Muscle layer of colon (tissue), 2 donors: Measurements from ENCODE around the gene MPL.

Source experiments
- H3K27ac ChIP-seq: one replicate; pipeline ENCODE4 v1.7.0; 2013; ENCODE audit warnings: low read depth, mild to moderate bottlenecking, low read length, moderate library complexity
- H3K27me3 ChIP-seq, 2 donors: one replicate each; pipeline ENCODE4 v1.7.0; 2013; ENCODE audit warnings: low read length in 2 of 2, mild to moderate bottlenecking in 2 of 2; ENCODE audit not compliant: insufficient read depth in 2 of 2, control insufficient read depth in 1 of 2
- H3K36me3 ChIP-seq: one replicate; pipeline ENCODE4 v1.7.0; 2013; ENCODE audit warnings: mild to moderate bottlenecking, low read length; ENCODE audit not compliant: insufficient read depth
- H3K4me1 ChIP-seq: one replicate; pipeline ENCODE4 v1.7.0; 2013; ENCODE audit warnings: mild to moderate bottlenecking, low read length; ENCODE audit not compliant: insufficient read depth
- H3K4me3 ChIP-seq, 2 donors: one replicate each; pipeline ENCODE4 v1.7.0; 2013; ENCODE audit warnings: low read length in 2 of 2, low read depth in 1 of 2, mild to moderate bottlenecking in 1 of 2, moderate library complexity in 1 of 2
- H3K9ac ChIP-seq: one replicate; pipeline ENCODE4 v1.7.0; 2013; ENCODE audit warnings: low read length
- H3K9me3 ChIP-seq: one replicate; pipeline ENCODE4 v1.7.0; 2013; ENCODE audit warnings: mild to moderate bottlenecking, low read length
- donor health status: abdominal sarcoma.
- donor health status: Adenocarcinoma of cecum.

Gene MPL

DNA sequence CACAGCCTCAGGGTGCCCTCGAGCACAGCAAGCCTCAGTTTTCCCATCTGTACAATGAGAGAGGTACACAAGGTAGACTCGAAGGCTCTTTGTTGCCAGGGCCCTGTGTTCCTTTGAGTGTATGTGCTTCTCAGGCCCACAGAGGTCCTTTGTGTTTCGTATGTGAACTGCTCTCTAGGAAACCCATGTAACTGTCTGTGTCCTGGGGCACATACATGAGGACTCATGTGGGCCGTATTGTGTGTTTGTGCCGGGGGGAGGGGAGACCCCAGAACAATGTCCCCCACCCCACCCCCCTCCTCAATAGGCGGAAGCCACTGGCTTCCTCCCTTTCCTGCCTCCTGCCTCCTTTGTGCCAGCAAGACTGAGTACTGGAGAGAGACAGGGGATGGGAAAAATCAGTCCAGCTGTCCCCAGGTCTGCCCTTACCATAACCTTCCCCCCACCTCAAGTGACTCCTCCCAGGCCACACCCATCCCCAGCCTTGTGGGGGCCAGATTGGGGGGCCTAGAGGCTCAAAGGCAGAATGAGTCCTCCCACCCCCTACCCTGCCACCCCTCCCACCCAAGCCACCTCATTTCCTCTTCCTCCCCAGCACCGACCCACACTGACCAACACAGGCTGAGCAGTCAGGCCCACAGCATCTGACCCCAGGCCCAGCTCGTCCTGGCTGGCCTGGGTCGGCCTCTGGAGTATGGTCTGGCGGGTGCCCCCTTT lies 37.1 kb upstream of the MPL start, which contains the start of gene TIE1:
Gene TIE1, plus strand, starts transcription at position 605 of the 717 bp plus-strand sequence. Its CDS starts 90 bp downstream, at position 695.
- H3K4me1 ChIP-seq, result no peaks in the 10 kb centered on the region
- H3K9ac ChIP-seq, result no peak within 1 kb of the TSS
- H3K4me3 ChIP-seq, result no peak within 1 kb of the TSS
- H3K36me3 ChIP-seq, result no peaks in the 10 kb centered on the region
- no peaks in the 10 kb centered on the region for H3K27me3 ChIP-seq
- no peaks in the 10 kb centered on the region for H3K9me3 ChIP-seq
- H3K27ac ChIP-seq, result no peak within 1 kb of the TSS

GRCh38 chr1:43302201-43302600 lies 35.4 kb upstream of the MPL start:
- no peak overlapping the region for H3K27ac ChIP-seq
- no peak overlapping the region for H3K4me3 ChIP-seq
- H3K27me3 ChIP-seq, result no peaks in the 10 kb centered on the region
- H3K4me1 ChIP-seq, result no peaks in the 10 kb centered on the region
- no peak overlapping the region for H3K9ac ChIP-seq
- H3K36me3 ChIP-seq, result no peaks in the 10 kb centered on the region
- H3K9me3 ChIP-seq, result no peaks in the 10 kb centered on the region

- Histone ChIP-seq H3K9me3 (no peaks in the 10 kb centered on the region), H3K4me1 (no peaks in the 10 kb centered on the region), H3K27ac (no peak overlapping the region), H3K27me3 (no peaks in the 10 kb centered on the region), H3K36me3 (no peaks in the 10 kb centered on the region), H3K4me3 (no peak overlapping the region), H3K9ac (no peak overlapping the region)
Observed at GRCh38 chr1:43302721-43303470, 34.7 kb upstream of the MPL start.

- Histone ChIP-seq H3K4me3 (no peak overlapping the region), H3K4me1 (no peaks in the 10 kb centered on the region), H3K27ac (no peak overlapping the region), H3K27me3 (no peaks in the 10 kb centered on the region), H3K9me3 (no peaks in the 10 kb centered on the region), H3K9ac (no peak overlapping the region), H3K36me3 (no peaks in the 10 kb centered on the region)
Observed at GRCh38 chr1:43303471-43304313, 33.9 kb upstream of the MPL start.

GRCh38 chr1:43304314-43304681 lies 33.3 kb upstream of the MPL start:
- H3K27ac ChIP-seq, result no peak overlapping the region
- no peak overlapping the region for H3K9ac ChIP-seq
- no peak overlapping the region for H3K4me3 ChIP-seq
- H3K27me3 ChIP-seq, result no peaks in the 10 kb centered on the region
- no peaks in the 10 kb centered on the region for H3K36me3 ChIP-seq
- H3K9me3 ChIP-seq, result no peaks in the 10 kb centered on the region
- no peaks in the 10 kb centered on the region for H3K4me1 ChIP-seq

DNA sequence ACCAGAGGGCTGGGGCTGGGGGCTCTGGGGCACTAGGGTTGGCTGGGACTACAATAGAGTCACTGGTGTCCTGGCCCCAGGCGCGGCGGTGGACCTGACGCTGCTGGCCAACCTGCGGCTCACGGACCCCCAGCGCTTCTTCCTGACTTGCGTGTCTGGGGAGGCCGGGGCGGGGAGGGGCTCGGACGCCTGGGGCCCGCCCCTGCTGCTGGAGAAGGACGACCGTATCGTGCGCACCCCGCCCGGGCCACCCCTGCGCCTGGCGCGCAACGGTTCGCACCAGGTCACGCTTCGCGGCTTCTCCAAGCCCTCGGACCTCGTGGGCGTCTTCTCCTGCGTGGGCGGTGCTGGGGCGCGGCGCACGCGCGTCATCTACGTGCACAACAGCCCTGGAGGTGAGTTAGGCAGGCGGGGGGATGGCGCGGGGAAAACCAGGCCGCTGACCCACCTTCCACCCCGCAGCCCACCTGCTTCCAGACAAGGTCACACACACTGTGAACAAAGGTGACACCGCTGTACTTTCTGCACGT lies 32.8 kb upstream of the MPL start:
- Histone ChIP-seq H3K9me3 (no peaks in the 10 kb centered on the region), H3K9ac (no peak overlapping the region), H3K36me3 (no peaks in the 10 kb centered on the region), H3K4me3 (no peak overlapping the region), H3K27me3 (no peaks in the 10 kb centered on the region), H3K4me1 (no peaks in the 10 kb centered on the region), H3K27ac (no peak overlapping the region)

GRCh38 chr1:43305461-43305860 lies 32.2 kb upstream of the MPL start:
- H3K4me1 ChIP-seq, result no peaks in the 10 kb centered on the region
- no peak overlapping the region for H3K9ac ChIP-seq
- no peak overlapping the region for H3K4me3 ChIP-seq
- no peaks in the 10 kb centered on the region for H3K9me3 ChIP-seq
- no peak overlapping the region for H3K27ac ChIP-seq
- H3K27me3 ChIP-seq, result no peaks in the 10 kb centered on the region
- H3K36me3 ChIP-seq, result no peaks in the 10 kb centered on the region

DNA sequence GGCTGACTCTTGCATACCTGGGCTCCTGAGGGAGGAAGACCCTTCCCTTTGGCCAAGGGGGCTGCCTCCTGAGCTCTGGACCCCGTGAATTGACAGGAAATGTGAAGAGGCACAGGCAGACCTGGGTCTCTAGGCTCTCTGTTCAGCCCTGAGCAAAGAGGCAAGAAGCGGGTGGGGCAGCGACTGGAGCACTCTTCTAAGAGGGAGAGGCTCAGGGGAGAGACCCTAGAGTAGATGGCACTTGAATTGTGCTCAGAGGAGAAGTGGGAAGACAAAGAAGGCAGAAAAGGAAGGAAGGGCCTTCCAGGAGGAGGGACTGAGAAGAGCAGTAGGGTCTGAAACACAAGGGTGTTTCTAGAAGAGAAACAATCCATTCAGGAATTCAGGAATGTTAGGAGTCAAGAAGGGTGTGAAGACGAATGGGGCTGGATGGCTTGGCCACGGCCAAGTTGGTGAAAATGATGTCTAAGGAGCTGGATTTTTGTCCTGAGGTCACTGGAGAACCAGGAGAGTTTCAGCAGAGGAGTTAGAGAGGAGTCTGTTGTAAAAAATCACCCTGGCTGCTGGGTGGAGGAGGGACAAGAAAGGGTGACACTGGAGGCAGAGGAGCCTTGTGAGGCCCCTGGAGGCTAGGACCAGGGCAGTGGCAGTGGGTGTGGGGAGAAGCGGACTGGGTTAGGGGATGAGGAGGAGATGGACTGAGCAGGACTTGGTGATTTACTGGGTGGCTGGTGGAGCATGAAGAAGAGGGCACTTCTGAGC lies 31.5 kb upstream of the MPL start:
- Histone ChIP-seq H3K4me1 (no peaks in the 10 kb centered on the region), H3K4me3 (no peak overlapping the region), H3K9me3 (no peaks in the 10 kb centered on the region), H3K36me3 (no peaks in the 10 kb centered on the region), H3K9ac (no peak overlapping the region), H3K27me3 (no peaks in the 10 kb centered on the region), H3K27ac (no peak overlapping the region)

DNA sequence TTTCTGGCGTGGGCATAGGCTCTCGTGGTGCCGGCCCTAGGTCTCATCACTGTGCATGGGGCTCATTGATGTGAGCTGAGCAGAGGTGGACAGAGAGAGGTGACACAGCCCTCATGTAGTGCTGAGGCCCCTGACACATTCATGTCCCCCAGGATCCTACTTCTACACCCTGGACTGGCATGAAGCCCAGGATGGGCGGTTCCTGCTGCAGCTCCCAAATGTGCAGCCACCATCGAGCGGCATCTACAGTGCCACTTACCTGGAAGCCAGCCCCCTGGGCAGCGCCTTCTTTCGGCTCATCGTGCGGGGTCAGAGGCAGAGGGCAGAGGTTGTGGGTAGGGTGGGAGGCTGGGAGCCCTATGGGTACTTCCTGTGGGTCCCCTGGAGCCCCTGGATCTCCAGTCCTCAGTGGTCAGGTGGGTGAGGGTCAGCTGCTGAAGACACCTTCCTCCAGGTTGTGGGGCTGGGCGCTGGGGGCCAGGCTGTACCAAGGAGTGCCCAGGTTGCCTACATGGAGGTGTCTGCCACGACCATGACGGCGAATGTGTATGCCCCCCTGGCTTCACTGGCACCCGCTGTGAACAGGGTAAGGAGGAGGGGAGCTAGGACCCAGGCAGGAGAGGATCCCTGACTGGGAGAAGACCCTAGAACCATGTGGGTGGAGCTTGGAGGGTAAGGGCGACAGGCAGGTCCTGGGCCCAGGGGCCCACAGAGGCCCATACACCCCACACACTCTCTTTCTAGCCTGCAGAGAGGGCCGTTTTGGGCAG lies 30.7 kb upstream of the MPL start:
- Histone ChIP-seq H3K9me3 (no peaks in the 10 kb centered on the region), H3K4me1 (no peaks in the 10 kb centered on the region), H3K36me3 (no peaks in the 10 kb centered on the region), H3K9ac (no peak overlapping the region), H3K27me3 (no peaks in the 10 kb centered on the region), H3K27ac (no peak overlapping the region), H3K4me3 (no peak overlapping the region)

GRCh38 chr1:43307458-43308158 lies 30.0 kb upstream of the MPL start:
- H3K36me3 ChIP-seq, result no peaks in the 10 kb centered on the region
- H3K4me3 ChIP-seq, result no peak overlapping the region
- H3K27me3 ChIP-seq, result no peaks in the 10 kb centered on the region
- H3K9me3 ChIP-seq, result no peaks in the 10 kb centered on the region
- H3K9ac ChIP-seq, result no peak overlapping the region
- no peaks in the 10 kb centered on the region for H3K4me1 ChIP-seq
- H3K27ac ChIP-seq, result no peak overlapping the region
